ENCODE results near the gene MAFB. TPM values are rescaled to one million over a fixed set of nuclear protein-coding genes. Genes with fewer than 3 reads are reported as not detected.

The MAFB gene
- total and polyA plus RNA-seq, 7 donors, result 5.4 to 43.3 (median 18.6) TPM

- Histone ChIP-seq H3K27ac (peak overlapping the region; percentile 92 to 94 (median 93)), H3K4me1 (peaks cover 0 to 56% (median 38%) of the 10 kb centered on the region in 4 donors), H3K27me3 (peaks cover 21 to 43% (median 34%) of the 10 kb centered on the region in 3 donors), H3K4me3 (peak overlapping the region; percentile 36 to 72 (median 55)), H3K36me3 (no peaks in the 10 kb centered on the region), H3K9me3 (no peaks in the 10 kb centered on the region)
- intact Hi-C loops (cut with DNase I), result loop anchor here (2.0 to 5.0 kb wide), 6 partner anchors 126 to 1421 kb away; no protein-coding TSS in a partner anchor
- DNase-seq, result no peak
- TF ChIP-seq CTCF (IDR thresholded peaks at IDR 0.05) (no peak), POLR2A (IDR thresholded peaks at IDR 0.05) (no peak), EP300 (IDR thresholded peaks at IDR 0.05) (no peak), POLR2AphosphoS5 (IDR thresholded peaks at IDR 0.05) (no peak)
- 4% methylated on average over 120 of the region's 120 CpGs for WGBS, 2 donors
These were observed 622 bp downstream of the MAFB start for GRCh38 chr20:40688129-40689099.

GRCh38 chr20:40687384-40688128, 1.5 kb downstream of the MAFB start:
- Histone ChIP-seq H3K4me1 (peaks cover 0 to 60% (median 42%) of the 10 kb centered on the region in 4 donors), H3K27ac (peak overlapping the region; percentile 92 to 94 (median 93)), H3K9me3 (no peaks in the 10 kb centered on the region), H3K27me3 (peaks cover 19 to 43% (median 25%) of the 10 kb centered on the region in 3 donors), H3K36me3 (no peaks in the 10 kb centered on the region), H3K4me3 (peak overlapping the region; percentile 36 to 72 (median 55))
- TF ChIP-seq EP300 (IDR thresholded peaks at IDR 0.05), result no peak
- no peak for TF ChIP-seq CTCF (IDR thresholded peaks at IDR 0.05)
- TF ChIP-seq POLR2A (IDR thresholded peaks at IDR 0.05), result no peak
- TF ChIP-seq POLR2AphosphoS5 (IDR thresholded peaks at IDR 0.05), result no peak
- no peak for DNase-seq
- intact Hi-C loops (cut with DNase I), result loop anchor here (2.0 to 5.0 kb wide), 6 partner anchors 125 to 1420 kb away; no protein-coding TSS in a partner anchor
- WGBS, 2 donors, result 1 to 3% methylated on average over 62 of the region's 62 CpGs

- Histone ChIP-seq H3K27me3 (peaks cover 12 to 43% (median 18%) of the 10 kb centered on the region in 3 donors), H3K4me1 (peaks cover 0 to 54% (median 39%) of the 10 kb centered on the region in 4 donors)
- WGBS, 2 donors, result 18 to 21% methylated on average over 12 of the region's 12 CpGs
These were observed 2.1 kb downstream of the MAFB start for GRCh38 chr20:40686893-40687292.

More at GRCh38 chr20:40686893-40687292, 2.1 kb downstream of the MAFB start:
- TF ChIP-seq CTCF (IDR thresholded peaks at IDR 0.05) (no peak), POLR2A (IDR thresholded peaks at IDR 0.05) (no peak), EP300 (IDR thresholded peaks at IDR 0.05) (no peak), POLR2AphosphoS5 (IDR thresholded peaks at IDR 0.05) (no peak)
- Histone ChIP-seq H3K27ac (peak overlapping the region; percentile 92 to 94 (median 93)), H3K36me3 (no peaks in the 10 kb centered on the region), H3K4me3 (peak overlapping the region; percentile 36 to 72 (median 55)), H3K9me3 (no peaks in the 10 kb centered on the region)
- intact Hi-C loops (cut with DNase I), result loop anchor here (5.0 kb wide), 5 partner anchors 125 to 1420 kb away; no protein-coding TSS in a partner anchor
- DNase-seq, result no peak
